HUES48 (cell line): ENCODE results near the gene ZNF8.
"Not testable (repeated sequence)": the region's sequence is repeated elsewhere in the genome, so short reads cannot be mapped to it uniquely, and the experiment has no call there.

Experiments
- H3K27ac ChIP-seq: one replicate; pipeline ENCODE4 v1.7.0; 2013; ENCODE audit warnings: low read depth, low read length, inconsistent platforms
- H3K27me3 ChIP-seq: 2 replicates; pipeline ENCODE4 v1.6.1; 2013; ENCODE audit warnings: mild to moderate bottlenecking, low read length; ENCODE audit not compliant: control insufficient read depth, insufficient read depth
- H3K36me3 ChIP-seq: 2 replicates; pipeline ENCODE4 v1.6.1; 2013; ENCODE audit warnings: low read length; ENCODE audit not compliant: control insufficient read depth, insufficient read depth
- H3K4me1 ChIP-seq: 2 replicates; pipeline ENCODE4 v1.6.1; 2013; ENCODE audit warnings: mild to moderate bottlenecking, low read length; ENCODE audit not compliant: control insufficient read depth, insufficient read depth
- H3K4me3 ChIP-seq: 2 replicates; pipeline ENCODE4 v1.5.1; 2013; ENCODE audit warnings: mild to moderate bottlenecking, low read depth, low read length
- H3K9ac ChIP-seq: 2 replicates; pipeline ENCODE4 v1.6.1; 2013; ENCODE audit warnings: mild to moderate bottlenecking, low read depth, low read length, moderate library complexity
- H3K9me3 ChIP-seq: 2 replicates; pipeline ENCODE4 v1.6.1; 2013; ENCODE audit warnings: low read length; ENCODE audit not compliant: control insufficient read depth, insufficient read depth

The ZNF8 gene

DNA sequence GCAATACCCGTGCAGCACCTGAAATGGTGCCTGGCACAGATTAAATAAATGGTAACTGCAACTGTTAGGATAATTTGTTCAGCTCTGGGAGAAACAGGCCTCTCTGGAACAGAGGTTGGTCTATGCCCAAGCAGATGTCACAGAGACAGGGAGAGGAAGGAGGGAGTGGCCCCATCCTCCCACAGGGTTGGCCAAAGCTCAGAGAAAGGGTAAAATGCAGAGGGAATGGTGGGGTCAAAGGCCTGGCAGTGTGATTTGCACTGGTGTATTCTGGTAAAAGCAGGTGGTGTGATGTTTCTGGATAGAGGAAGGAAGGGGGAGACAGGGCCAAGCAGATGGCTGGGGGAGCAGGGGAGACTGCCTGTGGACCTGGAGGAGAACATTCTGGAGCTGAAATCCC, 57.5 kb downstream of the ZNF8 start:
- Histone ChIP-seq H3K27me3 (no peaks in the 10 kb centered on the region), H3K9ac (no peak overlapping the region), H3K9me3 (no peaks in the 10 kb centered on the region), H3K36me3 (peaks cover 10% of the 10 kb centered on the region; the same call in 1 of the 2 replicates), H3K4me1 (no peaks in the 10 kb centered on the region), H3K4me3 (no peak overlapping the region), H3K27ac (no peak overlapping the region)

DNA sequence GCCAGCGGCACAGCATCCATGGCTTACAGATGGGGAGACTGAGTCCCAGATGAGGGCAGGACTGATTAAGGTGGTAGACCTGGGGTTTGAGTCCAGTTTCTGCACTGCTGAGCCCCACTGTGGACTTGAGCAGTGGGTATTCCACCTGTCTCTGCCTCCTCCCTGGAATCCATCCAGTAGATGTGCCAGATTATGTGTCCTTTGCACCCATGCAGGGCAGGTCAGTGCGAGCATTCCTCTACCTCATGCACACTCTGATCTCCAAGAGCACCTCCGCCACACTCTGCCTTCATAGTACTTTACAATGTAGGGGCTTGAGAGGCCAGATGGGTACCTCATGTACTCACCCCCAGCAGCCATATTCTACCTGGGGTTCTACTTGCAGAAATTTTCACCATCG, 58.1 kb downstream of the ZNF8 start:
- Histone ChIP-seq H3K9ac (no peak overlapping the region), H3K4me3 (no peak overlapping the region), H3K4me1 (no peaks in the 10 kb centered on the region), H3K36me3 (peaks cover 10% of the 10 kb centered on the region; the same call in 1 of the 2 replicates), H3K27me3 (no peaks in the 10 kb centered on the region), H3K27ac (no peak overlapping the region), H3K9me3 (no peaks in the 10 kb centered on the region)

DNA sequence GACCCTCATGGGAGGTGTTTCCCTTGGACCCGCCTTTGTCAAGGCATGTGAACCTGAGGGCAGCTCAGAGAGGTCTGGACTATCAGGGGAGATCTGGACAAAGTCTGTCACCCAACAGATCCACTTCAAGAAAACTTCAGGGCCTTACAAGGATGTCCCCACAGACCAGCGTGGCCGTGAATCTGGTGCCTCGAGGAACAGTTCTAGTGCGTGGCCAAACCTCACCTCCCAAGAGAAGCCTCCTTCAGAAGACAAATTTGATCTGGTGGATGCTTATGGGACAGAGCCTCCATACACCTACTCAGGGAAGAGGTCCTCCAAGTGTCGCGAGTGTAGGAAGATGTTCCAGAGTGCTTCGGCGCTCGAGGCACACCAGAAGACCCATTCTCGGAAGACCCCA, 59.6 kb downstream of the ZNF8 start:
- Histone ChIP-seq H3K9me3 (no peaks in the 10 kb centered on the region), H3K27me3 (no peaks in the 10 kb centered on the region), H3K4me1 (no peaks in the 10 kb centered on the region), H3K36me3 (peaks cover 10% of the 10 kb centered on the region; the same call in 1 of the 2 replicates), H3K4me3 (no peak overlapping the region), H3K27ac (no peak overlapping the region), H3K9ac (no peak overlapping the region)

DNA sequence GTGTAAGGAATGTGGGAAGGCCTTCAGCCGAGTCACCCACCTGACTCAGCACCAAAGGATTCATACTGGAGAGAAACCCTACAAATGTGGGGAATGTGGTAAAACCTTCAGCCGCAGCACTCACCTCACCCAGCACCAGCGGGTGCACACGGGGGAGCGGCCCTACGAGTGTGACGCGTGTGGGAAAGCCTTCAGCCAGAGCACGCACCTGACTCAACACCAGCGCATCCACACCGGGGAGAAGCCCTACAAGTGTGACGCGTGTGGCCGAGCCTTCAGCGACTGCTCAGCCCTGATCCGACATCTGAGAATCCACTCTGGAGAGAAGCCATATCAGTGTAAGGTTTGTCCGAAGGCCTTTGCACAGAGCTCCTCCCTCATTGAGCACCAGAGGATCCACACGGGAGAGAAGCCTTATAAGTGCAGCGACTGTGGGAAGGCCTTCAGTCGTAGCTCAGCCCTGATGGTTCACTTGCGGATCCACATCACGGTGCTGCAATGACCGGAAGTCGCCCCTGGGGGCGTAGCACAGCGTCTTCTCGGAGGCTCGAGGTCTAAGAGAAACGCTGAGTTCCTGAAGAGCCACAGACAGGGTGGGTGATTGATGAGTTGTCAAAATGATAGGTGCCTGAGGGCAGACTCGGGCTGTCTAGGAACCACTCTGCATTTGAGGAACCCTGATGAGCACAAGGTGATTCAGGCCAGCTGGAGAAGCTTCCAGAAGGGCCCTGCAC, 60.2 kb downstream of the ZNF8 start:
- Histone ChIP-seq H3K27me3 (no peaks in the 10 kb centered on the region), H3K36me3 (peaks cover 10% of the 10 kb centered on the region; the same call in 1 of the 2 replicates), H3K9ac (no peak overlapping the region), H3K9me3 (no peaks in the 10 kb centered on the region), H3K4me1 (no peaks in the 10 kb centered on the region), H3K4me3 (no peak overlapping the region), H3K27ac (no peak overlapping the region)

DNA sequence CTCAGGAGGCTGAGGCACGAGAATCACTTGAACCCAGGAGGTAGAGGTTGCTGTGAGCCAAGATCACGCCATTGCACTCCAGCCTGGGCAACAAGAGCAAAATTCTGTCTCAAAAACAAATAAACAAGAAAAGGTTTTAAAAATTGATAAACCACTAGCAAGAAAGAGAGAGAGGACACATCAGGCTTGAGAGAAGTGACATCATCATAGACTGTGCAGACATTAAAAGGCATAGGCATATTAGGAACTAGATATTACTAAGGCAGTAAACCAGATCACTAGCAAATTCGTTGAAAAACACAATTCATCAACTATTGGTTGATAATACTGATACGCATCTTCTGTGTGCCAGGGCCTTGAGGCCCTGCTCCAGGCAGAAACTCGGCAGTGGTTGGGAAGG, 66.8 kb downstream of the ZNF8 start:
- Histone ChIP-seq H3K4me3 (no peak overlapping the region), H3K4me1 (no peaks in the 10 kb centered on the region), H3K9me3 (no peaks in the 10 kb centered on the region), H3K9ac (no peak overlapping the region), H3K27me3 (peaks cover 9% of the 10 kb centered on the region), H3K36me3 (no peaks in the 10 kb centered on the region; the same call in 1 of the 2 replicates), H3K27ac (no peak overlapping the region)

DNA sequence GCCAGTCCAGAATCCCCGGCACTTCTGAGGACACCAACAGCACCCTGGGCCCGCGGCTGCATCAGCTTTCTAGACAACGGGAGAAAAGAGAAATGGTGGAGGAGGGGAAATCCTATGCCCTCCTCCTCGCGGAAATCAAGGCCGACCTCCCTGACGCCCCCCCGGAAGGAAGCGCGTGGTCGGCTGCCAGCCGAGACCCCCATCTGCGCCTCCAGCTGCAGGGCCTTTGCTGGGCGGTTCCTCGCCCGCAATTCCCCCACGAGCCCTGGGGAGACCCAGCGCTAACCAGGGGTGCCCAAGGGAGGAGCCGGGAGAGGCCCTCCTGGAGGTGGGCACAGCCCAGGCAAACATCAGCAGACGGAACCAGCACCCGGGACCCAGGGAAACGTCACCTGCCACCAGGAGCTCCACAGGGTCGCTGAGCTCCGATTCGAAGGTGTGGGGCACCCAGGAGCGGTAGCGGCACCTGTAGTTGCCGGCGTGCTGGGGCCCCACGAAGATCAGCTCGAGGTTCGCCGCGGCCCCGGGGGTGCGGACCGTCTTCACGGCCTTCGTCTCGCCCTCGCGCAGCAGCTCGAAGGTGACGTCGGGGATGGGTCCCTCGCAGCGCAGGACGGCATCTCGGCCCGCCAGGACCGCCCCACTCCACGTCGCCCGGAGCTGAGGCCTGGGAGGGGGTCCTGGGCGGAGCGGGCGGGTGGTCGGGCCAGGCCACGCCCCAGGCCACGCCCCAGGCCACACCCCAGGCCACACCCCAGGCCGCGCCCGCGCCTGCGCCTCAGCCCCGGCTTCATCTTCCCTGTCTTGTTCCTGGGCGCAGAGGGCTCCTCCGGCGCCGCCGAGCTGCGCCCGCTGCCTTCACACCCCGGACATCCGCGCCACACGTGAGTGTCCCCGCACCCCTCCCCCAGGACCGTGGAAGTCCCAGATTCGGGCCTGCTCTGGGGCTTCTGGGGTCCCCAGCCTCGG, 68.5 kb downstream of the ZNF8 start:
- H3K36me3 ChIP-seq = no peaks in the 10 kb centered on the region; the same call in 1 of the 2 replicates
- peaks cover 9% of the 10 kb centered on the region for H3K27me3 ChIP-seq
- H3K9ac ChIP-seq = no peak overlapping the region; the same call in 1 of the 2 replicates
- no peak overlapping the region for H3K27ac ChIP-seq
- peak overlapping the region; percentile 92 for H3K4me3 ChIP-seq
- H3K9me3 ChIP-seq = no peaks in the 10 kb centered on the region
- no peaks in the 10 kb centered on the region for H3K4me1 ChIP-seq

DNA sequence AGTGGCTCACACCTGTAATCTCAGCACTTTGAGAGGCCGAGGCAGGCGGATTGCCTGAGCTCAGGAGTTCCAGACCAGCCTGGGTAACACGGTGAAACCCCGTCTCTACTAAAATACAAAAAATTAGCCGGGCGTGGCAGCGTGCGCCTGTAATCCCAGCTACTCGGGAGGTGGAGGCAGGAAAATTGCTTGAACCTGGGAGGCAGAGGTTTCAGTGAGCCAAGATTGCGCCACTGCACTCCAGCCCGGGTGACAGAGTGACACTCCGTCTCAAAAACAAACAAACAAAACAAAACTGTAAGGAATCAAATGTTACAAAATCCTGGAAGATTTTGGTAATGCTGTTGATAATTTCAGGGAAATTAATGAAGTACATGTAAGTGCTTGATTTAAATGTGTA, 69.3 kb downstream of the ZNF8 start:
- not testable (repeated sequence) for H3K36me3 ChIP-seq, H3K9ac ChIP-seq, H3K4me1 ChIP-seq, H3K27me3 ChIP-seq, H3K27ac ChIP-seq, H3K9me3 ChIP-seq
- H3K4me3 ChIP-seq = peak overlapping the region; percentile 92

DNA sequence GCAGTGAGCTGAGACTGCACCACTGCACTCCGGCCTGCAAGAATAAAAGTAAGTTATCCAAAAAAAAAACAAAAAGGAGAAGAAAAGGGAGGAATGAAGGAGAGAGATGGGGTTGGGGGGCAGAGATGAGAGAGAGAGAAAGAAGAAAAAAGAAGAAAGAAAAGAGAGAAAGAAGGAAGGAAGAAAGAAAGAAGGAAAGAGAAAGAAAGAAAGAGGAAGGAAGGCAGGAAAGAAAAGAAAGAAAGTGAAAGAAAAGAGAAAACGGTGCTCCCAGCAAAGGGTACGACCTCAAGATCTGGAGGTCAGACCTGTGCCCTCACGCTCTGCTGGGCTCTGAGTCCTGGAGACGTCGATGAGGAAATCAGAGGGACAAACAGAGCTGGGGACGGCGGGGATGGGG, 70.8 kb downstream of the ZNF8 start:
- no peak overlapping the region for H3K27ac ChIP-seq
- no peaks in the 10 kb centered on the region for H3K9me3 ChIP-seq
- H3K4me1 ChIP-seq = no peaks in the 10 kb centered on the region
- no peak overlapping the region for H3K9ac ChIP-seq
- no peak overlapping the region for H3K4me3 ChIP-seq
- H3K27me3 ChIP-seq = peaks cover 9% of the 10 kb centered on the region
- no peaks in the 10 kb centered on the region; the same call in 1 of the 2 replicates for H3K36me3 ChIP-seq

DNA sequence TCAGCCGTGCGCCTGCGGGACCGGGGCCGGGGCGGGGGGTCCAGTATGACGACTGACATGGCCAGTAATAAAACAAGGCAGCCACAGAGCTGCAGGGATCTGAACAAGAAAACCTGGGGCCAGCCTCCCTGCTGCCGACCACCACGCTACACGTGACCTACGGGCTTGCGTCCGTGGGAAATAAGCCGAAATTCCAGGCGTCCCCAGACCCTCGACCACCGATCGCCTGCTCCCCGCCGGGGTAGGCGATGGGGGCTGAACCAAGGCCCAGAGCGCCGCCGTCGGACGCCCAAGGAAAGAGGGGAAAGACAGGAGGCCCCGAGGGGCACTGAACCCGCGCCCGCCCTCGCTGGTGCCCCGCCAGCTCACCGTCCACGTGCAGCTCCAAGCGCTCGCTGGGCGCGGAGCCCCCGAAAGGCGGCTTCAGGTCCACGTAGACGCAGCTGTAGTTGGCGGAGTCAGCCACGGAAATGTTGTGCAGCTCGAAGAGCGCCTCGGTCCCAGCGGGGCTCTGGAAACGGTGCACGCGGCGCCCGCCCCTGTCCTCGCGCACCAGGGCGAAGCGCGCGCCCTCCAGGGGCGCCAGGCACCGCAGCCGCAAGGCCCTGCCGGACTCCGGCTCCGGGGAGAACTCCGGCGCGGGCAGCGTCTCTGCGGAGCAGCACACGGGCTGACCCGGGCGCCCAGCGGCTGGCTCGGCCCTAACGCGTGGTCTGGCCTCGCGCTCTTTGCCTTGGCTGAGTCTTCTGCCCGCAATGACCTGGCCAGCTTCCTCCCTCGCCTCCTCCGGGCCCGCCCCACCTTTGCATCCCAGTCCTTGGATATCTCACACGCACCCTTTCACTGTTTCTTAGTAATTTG, 71.5 kb downstream of the ZNF8 start:
- peaks cover 9% of the 10 kb centered on the region for H3K27me3 ChIP-seq
- no peaks in the 10 kb centered on the region for H3K4me1 ChIP-seq
- no peak overlapping the region for H3K27ac ChIP-seq
- H3K36me3 ChIP-seq = no peaks in the 10 kb centered on the region; the same call in 1 of the 2 replicates
- no peaks in the 10 kb centered on the region for H3K9me3 ChIP-seq
- H3K4me3 ChIP-seq = no peak overlapping the region
- H3K9ac ChIP-seq = no peak overlapping the region

DNA sequence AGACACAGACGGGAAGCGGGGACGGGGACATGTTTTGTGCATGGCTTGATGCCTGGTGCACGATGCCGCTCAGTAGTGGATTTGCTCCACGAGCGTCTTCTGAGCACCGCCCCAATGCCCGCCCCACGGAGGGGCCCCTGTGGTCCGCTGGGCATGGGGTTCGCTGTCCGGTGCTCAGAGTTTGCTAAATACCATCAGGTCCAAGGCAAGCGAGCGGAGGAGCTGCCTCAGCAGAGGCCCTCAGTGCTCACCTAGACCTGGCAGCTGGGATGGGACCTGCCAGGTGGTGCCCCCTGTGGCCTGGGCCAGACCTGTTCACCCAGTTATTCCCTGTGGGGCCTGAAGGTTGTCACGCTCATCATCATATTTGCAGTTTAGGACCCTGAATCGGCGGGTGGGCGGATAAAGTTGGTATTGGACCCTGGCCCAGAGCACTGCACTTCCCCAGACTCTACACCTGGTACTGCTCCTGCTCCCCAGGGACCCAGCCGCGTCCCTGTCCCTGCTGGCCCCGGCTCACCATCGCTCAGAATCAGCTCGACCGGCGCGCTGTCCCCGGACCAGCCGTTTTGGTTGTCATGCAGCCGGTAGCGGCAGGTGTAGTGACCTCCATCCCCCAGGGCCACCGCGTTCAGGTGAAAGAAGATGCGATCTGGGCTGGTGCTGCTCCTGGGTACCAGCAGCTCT, 72.3 kb downstream of the ZNF8 start:
- Histone ChIP-seq H3K27ac (no peak overlapping the region), H3K9ac (no peak overlapping the region)

More for the DNA sequence above, 72.3 kb downstream of the ZNF8 start:
- Histone ChIP-seq H3K36me3 (no peaks in the 10 kb centered on the region), H3K4me1 (no peaks in the 10 kb centered on the region), H3K27me3 (peaks cover 9% of the 10 kb centered on the region), H3K9me3 (no peaks in the 10 kb centered on the region), H3K4me3 (no peak overlapping the region)
